GM18517 (cell line): ENCODE data around the gene CYP24A1.

Experiments used
- ATAC-seq: cut with Tn5 transposase; IDR thresholded peaks from one replicate; pipeline ENCODE4 v1.9.1; 2021; ENCODE audit warnings: mild to moderate bottlenecking, moderate library complexity; ENCODE audit not compliant: unreplicated experiment

CYP24A1 gene

DNA sequence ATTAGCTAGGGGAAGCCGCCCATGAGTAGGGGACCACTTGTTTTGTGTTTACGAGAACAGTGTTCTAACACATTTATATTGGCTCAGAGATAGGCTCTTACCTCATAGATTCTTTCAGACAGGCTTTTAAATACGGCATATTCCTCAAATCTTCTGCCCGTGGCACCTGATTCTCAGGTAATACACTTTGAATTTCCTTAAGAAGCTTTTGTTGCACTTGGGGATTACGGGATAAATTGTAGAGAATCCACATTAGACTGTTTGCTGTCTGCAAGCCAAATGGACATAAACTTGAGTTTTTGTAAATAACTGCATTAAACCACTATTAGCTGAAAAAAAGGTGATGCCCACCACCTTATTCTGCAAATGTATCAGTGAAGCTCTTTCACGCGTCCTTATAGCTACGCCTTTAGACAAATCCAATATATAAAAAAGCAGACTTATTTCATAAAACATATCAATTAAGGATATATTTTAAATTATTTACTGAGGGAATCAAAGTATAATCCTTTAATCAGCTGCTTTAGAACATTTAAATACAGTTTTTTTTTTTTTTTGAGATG lies 14.8 kb downstream of the CYP24A1 start:
- ATAC-seq: no peak

DNA sequence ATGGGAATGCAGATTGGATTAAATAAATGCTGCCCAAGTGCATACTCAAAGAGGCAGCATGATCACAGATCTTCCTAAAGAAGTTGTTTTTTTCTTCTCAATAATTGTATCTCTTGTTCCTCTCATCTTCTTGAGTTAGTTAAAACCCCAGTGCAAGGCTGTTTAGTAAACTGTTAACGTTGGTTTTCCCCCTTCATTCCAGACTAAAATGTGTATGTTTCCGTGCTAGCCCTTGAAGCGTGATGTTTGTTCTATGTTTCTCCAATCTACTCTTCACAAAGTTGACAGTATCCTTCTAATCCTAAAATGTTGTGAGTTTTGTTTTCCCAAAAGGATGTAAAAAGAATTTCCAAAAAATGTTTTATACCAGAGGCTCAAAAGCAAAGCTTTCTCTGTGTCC lies 15.6 kb downstream of the CYP24A1 start:
- ATAC-seq: no peak

DNA sequence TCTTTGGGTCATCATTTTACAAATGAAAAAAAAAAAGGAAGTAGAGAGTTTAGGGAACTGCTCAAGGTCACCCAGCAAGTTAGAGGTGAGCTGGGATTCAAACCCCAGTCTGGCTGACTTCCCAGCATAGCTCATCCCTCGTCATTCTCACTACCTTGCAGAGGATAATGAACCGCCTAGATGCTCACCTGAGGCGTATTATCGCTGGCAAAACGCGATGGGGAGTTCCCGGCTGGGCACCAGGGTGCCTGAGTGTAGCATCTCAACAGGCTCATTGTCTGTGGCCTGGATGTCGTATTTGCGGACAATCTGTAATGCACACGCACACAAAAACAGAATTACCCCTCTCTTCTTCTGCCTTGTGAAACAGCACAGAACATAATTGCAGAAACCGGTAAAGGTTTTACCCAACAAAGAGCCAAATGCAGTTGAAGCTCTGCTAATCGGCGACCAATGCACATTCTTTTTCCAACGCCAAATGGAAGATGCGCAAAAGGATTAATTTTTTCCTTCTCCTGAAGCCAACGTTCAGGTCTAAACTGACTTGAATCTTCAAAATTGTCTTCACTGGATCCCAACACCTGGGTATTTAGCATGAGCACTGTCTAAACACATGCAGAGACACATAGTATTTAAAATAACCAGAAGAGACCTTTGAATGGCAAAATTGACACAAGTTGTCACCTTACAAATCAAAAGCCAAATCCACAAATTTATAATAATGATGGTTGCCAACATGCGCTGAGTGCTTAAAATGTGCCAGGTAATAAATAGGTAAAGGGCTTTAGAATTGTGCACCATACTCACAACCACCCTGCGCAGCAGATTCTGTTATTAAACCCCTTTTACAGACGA lies 16.6 kb downstream of the CYP24A1 start:
- ATAC-seq: no peak

DNA sequence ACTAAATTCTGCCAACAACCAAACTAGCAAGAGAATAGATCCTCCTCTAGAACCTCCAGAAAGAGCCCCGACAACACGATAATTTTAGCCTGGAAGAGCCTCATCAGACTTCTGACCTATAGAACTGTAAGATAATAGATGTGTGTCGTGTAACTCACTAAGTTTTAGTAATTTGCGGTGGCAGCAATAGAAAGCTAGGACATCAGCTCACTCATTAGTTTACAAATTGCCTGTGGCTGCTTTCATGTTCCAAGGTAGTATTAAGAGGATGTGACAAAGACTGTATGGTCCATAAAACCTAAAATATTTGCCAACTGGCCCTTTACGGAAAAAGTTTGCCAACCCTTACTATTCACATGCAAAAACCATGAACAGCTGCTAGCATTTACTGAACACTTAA lies 17.3 kb downstream of the CYP24A1 start:
- ATAC-seq: no peak

DNA sequence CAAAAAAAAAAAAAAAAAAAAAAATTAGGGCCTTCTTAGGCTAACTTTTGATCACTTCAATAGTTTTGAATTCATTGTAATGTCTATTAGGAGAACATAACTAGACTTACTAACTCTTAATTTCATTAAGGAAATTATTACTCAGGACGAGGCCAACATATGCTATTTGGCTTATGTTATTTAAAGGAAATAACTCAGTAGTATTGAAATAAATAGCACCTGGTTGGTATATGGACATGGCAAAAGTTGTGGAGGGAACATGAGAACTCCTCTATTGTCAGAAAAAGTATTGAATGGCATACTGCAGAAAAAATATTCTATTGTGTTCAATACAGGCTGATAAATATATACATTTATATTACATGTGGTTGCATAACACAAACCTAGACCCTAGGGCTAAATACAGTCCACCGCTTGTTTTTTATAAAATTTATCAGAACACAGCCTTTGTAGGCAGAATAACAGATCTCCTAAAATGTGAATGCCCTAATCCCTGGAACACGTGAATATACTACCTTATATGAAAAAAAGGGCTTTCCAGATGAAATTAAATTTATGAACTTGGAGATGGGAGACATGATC lies 18.0 kb downstream of the CYP24A1 start:
- no peak for ATAC-seq

DNA sequence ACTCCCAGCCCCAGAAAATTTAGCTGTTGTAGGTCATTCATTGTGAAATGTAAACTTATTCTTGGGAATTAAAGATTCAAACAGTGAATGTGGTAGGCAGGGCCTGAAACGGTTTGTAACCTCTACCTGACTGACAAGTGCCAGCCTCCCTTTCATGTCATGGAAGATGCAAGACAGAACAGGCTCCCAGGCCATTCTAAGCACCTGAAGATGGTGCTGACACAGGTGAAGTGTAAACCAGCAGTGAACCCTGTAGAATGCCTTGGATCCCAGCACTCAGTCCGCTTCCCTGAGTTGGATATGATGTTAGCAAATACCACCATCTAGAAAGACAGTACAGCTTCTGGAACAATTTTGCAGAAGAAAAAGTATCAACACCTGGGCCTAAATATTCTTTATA lies 19.3 kb downstream of the CYP24A1 start:
- no peak for ATAC-seq

DNA sequence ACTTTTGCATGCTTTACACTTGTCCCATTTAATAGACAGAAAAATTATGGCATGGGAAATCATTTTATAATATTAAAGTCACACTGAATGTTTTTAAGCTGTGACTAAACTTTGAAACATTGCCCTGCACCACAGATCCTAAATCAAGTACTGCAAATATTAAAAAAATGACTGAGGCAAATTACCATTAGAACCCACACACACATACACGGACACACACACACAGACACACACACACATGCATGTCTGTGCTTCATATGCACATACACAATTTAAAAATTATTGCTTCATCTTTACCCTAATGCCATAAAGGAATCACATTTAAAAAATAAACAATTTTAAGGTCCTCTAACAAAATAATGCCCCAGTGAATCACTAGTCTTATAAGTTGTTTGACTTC lies 19.9 kb downstream of the CYP24A1 start:
- ATAC-seq: no peak

DNA sequence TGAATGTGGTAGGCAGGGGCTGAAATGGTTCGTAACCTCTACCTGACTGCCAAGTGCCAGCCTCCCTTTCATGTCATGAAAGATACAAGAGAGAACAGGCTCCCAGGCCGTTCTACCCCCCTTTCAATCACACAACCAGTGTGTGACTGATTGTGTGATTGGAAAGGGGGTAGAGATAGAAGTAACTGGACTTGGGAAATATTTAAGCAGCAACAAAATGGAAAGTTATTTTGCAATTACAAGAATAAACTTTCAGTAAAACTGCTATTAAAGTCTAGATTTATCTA lies 20.8 kb downstream of the CYP24A1 start:
- no peak for ATAC-seq

DNA sequence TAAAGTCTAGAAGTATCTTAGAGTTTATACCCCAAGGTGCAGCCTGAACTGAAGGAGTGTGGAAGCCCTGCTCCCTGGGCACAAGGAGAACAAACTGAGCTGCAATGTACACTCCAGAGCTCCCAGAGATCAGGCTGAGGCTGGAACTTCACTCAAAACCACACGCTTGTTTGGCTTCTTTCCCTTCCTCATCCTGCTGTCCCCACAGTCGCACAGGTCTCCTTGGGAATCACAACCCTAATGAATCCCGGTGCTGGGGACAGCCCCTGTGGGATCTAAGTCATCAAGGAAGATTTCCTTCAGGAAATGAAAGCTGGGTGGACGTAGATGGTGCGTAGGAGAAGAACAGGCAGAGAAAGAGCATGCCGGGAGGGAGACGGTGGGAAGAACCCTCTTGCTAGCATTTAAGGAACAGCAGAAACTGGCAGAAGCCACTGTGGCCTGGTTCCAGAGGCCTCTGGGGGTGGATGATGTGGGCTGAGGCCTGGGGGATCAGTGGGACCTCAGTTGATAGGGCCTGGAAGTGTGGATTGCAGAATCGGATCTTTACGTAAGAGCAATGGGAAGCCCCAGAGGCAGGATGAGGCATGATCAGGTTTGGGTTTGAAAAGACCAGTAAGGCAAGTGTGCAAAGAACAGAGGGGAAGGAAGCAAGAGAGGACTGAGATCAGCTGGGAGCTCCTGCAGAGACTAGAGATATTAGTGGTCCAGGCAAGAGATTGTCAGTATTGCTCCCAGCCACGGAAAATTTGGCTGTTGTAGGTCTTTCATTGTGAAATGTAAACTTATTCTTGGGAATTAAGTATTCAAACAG lies 21.4 kb downstream of the CYP24A1 start:
- ATAC-seq: no peak

DNA sequence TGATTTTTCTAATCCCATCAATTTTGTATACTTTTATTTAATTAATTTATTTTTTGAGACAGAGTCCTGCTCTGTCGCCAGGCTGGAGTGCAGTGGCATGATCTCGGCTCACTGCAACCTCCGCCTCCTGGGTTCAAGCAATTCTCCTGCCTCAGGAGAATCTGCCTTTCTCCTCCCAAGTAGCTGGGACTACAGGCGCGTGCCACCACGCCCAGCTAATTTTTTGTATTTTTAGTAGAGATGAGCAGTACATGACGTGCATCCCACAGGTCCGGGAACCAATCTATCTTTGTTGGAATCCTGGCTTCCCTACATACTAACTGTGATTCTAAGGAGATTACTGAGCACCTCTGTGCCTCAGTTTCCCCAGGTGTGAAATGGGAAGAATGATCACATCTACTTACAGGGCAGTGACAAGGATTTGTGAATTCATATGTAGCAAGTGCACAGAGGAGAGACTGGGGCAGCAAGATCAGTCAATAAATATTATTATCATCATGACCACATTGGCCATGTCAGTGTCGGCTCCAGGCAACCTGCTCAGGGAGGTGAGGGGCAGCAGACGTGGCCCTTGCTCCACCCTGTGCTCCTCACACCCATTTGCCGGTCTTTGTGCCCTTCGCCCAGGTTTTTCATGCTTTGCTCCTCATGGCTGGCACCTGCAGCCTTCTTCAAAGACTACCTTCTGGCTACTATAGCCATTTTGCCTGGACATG lies 22.1 kb downstream of the CYP24A1 start:
- no peak for ATAC-seq

DNA sequence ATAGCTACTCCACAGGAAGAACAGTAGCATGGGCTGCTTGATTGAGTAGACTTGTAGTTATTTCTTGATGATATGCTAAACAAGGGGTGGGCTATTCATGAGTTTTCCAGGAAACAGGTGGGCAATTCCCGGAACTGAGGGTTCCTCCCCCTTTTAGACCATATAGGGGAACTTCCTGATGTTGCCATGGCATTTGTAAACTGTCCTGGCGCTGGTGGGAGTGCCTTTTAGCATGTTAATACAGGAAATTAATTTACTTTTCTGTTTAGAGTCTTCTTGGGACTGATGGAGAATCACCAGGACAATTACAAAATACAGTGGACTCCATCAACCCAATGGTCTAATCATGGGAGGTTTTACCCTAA lies 22.7 kb downstream of the CYP24A1 start:
- ATAC-seq: no peak

DNA sequence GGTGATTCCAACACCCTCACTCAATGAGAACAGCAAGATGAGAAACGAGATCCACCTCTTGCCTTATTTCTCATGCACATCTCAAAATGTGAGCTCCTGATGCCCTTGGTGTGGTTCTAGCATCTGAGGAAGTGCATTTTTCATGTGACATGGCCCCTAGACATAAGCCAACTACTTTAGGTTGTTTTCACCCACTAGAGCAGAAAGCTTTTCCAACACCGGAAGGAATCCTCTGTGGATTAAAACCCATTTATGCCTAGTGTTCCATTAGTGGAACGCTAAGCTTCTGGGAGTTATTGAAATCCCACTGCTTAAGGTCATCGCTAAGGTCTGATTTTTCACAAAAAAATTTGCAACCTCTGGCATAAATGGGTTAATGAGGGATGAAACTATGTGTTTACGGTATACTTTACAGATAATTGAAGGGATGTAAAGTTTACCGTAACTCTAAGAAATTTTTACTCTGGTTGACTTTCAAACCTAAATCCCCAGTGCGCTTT lies 24.0 kb downstream of the CYP24A1 start:
- ATAC-seq: no peak

DNA sequence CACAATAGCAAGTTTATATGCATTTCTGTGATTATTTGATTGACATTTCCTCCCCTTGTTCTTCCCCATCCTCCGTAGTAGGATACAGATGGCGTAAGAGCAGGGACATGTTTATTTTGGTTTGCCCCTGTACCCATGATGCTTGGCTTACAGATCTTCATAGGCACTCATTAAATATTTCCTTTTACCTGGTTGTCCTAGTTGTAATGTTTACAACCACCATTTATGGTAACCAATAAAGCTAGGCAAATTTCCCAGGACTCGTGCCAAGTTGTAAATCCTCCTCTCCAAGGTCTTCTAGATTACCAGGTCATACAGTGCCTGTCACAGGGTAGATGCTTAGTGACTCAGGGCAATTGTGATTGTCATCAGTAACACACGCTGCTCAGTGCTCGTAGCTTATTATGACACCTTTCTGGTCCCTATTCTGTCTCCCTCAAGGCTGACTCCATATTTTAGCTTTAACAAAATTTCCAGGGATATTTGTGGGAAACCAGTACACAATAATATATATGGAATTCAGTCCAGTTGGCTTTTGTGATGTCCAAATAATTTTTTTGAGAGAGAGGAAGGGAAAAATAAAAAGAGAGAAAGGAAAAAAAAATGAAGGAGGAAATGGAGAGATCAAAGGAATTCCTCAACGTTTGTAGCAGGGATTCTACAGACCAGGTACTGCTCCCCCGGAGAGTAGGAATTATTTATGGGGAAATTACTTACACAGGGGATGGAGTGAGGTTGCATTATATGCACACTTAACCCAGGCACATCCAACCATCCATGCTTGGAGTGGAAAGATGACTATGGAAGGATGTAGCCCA lies 24.6 kb downstream of the CYP24A1 start:
- no peak for ATAC-seq

DNA sequence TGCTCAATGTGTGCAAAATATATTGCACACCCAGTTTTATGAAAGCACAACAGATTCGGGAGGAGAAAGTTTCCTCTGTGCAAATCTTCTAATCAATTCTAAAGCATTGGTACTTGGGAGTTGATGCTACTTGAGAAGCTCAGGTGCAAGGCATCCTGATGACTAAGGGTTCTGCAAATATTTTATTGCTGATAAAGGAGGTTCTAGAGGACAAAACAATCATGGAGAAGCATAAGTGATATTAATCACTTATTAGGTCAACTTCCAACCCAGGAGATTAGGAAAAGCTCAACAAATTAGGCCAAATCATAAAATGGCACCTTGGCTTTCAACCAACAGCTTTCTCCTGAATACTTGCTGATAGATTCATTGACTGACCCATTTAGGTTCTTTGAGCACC lies 27.1 kb downstream of the CYP24A1 start:
- ATAC-seq: no peak

DNA sequence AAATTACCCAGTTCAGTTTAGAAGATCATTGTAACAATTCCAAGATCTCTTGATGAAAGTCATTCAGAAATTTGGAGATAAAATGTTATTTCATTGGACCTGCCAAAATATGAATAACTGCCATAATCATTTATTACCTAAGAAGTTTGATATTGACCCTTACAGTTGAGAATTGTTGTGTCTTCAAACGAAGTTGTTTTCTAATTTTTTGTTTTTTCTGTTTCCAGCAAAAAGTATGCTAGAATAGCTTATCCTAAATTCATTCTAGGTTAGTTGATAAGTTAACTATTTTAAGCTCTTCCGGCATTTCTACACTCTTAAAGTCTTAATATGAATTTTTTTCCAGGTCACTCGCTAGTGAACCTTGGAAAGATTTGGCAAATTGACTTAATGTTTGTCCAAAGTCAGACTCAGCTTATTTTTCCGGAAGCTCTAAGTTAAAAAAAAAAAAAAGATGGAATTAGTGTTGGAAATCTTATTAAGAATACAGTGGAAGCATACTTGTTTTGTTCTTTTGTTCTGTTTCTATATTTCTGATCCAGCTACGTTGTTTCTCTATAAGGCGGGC lies 28.9 kb downstream of the CYP24A1 start:
- ATAC-seq: no peak

DNA sequence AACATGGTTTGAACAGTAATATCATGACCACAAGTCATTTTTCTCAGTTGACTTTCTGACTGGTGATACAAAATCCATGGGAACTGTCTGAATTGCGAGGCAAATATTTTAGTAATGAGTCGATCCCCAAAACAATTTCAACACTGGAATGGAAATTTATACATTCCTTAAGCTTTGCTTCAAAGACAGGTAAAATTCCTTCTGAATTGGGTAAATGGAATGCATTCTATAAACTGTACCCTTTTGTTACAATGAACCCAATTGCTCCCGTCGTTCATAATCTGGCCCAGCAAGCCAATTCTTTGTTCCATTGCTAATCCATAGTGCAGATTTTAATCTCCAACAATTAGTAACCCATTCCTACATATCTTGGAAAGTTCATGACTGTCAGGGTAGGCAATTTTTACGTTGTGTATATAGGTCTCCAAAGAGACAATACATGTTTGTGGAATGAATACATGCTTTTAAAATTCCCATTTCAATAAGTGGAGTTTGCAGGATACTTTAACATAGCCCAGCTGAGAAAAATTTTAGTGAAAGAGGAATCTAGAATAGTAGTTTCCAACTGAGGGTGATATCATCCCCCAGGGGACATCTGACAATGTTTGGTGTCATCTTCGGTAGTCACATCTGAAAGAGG lies 32.7 kb downstream of the CYP24A1 start:
- no peak for ATAC-seq

DNA sequence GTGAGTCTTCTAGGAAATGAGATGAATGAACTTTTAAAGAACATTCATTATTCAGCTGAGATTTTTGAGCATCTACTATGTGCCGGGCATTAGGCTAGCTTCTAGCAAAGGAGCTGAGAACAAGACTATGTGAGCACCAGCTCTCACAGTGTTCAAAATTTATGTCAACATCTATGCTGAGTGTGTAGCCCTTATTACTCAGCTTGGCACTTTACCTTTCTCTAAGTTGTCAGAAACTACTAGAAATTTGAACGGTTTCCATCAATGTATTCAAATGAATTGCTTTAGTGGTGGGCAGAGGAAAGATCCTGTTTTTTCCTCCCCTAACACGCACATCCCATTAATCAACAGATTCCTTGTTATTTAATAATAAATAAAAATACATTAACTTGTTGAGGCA lies 33.3 kb downstream of the CYP24A1 start:
- no peak for ATAC-seq

DNA sequence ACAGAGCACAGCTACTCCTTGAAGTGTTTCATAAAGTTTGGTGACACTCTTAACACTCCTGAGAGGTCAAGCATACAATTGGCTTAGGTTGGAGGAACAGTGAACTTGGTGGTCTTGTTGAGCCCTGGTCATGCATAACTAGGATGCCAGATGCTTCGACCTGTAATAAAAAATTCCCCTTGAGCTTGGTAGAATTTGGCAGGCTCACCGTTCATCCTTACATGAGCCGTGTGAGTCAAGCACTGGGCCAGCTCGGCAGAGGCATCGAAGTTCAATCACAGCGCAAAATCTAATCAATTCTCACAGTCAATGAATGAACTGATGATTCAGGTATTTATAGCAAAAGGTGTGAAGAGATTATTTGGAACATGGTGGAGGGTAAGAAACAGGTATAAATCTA lies 33.7 kb downstream of the CYP24A1 start:
- no peak for ATAC-seq

DNA sequence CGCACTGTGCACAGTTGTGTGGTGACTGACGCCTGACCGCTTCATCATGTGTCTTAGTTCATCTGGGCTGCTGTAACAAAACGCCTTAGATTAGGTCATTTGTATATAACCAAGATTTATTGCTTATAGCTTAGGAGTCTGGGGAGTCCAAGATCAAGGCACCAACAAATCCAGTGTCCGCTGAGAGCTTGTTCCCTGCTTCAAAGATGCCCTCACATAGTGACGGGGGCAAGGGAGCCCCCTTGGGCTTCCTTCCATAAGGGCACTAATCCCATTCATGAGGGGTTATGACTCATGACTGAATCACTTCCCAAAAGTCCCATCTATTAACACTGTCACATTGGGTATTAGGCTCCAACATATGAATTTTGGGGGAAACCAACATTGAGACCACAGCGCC lies 34.6 kb downstream of the CYP24A1 start:
- ATAC-seq: no peak
